ENCODE data around the gene ETV3. TPM values are rescaled to one million over a fixed set of nuclear protein-coding genes. Genes with fewer than 3 reads are reported as not detected.

The ETV3 gene
- total RNA-seq, 4 donors from 2014 or later = 8.6 to 13.4 (median 11.4) TPM

- no peak for TF ChIP-seq POLR2A (IDR thresholded peaks at IDR 0.05)
- TF ChIP-seq, protein P1, sequence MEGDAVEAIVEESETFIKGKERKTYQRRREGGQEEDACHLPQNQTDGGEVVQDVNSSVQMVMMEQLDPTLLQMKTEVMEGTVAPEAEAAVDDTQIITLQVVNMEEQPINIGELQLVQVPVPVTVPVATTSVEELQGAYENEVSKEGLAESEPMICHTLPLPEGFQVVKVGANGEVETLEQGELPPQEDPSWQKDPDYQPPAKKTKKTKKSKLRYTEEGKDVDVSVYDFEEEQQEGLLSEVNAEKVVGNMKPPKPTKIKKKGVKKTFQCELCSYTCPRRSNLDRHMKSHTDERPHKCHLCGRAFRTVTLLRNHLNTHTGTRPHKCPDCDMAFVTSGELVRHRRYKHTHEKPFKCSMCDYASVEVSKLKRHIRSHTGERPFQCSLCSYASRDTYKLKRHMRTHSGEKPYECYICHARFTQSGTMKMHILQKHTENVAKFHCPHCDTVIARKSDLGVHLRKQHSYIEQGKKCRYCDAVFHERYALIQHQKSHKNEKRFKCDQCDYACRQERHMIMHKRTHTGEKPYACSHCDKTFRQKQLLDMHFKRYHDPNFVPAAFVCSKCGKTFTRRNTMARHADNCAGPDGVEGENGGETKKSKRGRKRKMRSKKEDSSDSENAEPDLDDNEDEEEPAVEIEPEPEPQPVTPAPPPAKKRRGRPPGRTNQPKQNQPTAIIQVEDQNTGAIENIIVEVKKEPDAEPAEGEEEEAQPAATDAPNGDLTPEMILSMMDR (IDR thresholded peaks at IDR 0.05 in 4 of 5, conservative IDR thresholded peaks at IDR 0.05 in 1 of 5) = no peak
- Histone ChIP-seq H3K27me3 (peaks cover 17 to 19% (median 19%) of the 10 kb centered on the region in 3 donors), H3K27ac (no peak overlapping the region), H3K4me1 (no peaks in the 10 kb centered on the region), H3K4me3 (no peak overlapping the region), H3K9me3 (no peaks in the 10 kb centered on the region), H3K36me3 (no peaks in the 10 kb centered on the region)
- intact Hi-C loops (cut with DNase I; ENCODE audit: low total_unique reads) = no loop called here
- DNase-seq (no peak), ATAC-seq (no peak)
- in situ Hi-C loops (cut with MboI; ENCODE audit: low sequenced_read_pairs in 4 of 4) = no loop called here
Measured at GRCh38 chr1:157105988-157106812, 32.0 kb downstream of the ETV3 start.

DNA sequence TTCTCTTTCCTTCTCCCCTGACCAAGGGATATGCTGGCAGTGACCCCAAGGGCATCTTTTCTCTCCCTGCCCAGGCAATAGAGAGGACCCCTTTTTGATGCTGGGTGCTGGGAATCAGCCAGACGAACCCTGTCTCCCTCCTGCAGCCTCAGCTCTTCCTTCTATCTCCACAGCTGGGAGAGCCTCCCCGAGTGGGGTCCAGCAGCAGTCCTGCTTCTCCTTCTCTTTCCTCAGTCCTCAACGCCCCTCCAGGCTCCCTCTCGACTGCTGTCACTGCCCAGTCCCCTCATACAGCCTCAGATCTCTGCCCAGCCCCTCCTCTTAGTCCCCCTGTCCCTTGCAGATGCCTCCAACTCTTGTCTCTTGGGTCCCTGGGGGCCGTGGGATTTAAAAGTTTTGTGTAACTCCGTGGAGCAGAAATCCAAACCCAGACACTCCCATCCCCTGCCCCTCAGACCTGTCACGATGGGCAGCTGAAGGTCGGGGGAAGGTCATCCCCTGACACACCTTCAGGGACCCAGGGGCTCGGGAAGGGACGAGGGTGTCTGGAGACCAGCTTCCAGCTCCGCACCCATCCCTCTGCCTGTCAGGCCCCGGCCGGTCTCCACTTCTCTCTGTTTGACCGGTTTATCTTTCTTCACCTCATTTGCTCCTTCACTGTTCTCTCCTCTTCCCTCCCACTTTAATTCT, 32.8 kb downstream of the ETV3 start:
- ATAC-seq (no peak), DNase-seq (no peak)
- H3K9me3 ChIP-seq = no peaks in the 10 kb centered on the region
- in situ Hi-C loops (cut with MboI; ENCODE audit: low sequenced_read_pairs in 4 of 4) = no loop called here
- no peaks in the 10 kb centered on the region for H3K4me1 ChIP-seq
- intact Hi-C loops (cut with DNase I; ENCODE audit: low total_unique reads) = no loop called here
- H3K36me3 ChIP-seq = no peaks in the 10 kb centered on the region
- H3K4me3 ChIP-seq = no peak overlapping the region
- peaks cover 17 to 19% (median 19%) of the 10 kb centered on the region in 3 donors for H3K27me3 ChIP-seq
- TF ChIP-seq, protein P1 (IDR thresholded peaks at IDR 0.05 in 4 of 5, conservative IDR thresholded peaks at IDR 0.05 in 1 of 5) = no peak
- TF ChIP-seq POLR2A (IDR thresholded peaks at IDR 0.05) = no peak
- H3K27ac ChIP-seq = no peak overlapping the region

GRCh38 chr1:157104598-157105293, 33.4 kb downstream of the ETV3 start:
- in situ Hi-C loops (cut with MboI; ENCODE audit: low sequenced_read_pairs in 4 of 4) = no loop called here
- no peak for DNase-seq

DNA sequence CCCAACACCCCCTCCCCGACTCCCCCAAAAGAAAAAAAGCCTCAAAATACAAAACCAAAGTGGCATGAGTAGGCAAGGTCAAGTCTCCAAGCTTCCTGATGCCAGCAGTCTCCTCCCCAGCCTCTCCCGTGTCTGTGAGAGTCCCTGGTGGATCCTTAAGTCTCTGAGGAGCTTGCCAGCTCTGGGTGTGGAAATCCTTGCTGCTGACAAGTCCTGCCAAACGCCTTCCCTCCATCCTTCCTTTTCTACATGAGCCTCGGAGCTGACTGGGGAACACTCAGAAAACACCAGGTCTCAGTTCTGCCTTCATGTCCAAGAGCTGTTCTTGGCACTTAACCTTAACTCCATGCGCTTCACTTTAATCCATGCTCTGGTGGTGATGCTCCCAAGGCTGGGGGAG, 34.9 kb downstream of the ETV3 start:
- H3K9me3 ChIP-seq = no peaks in the 10 kb centered on the region
- H3K4me1 ChIP-seq = no peaks in the 10 kb centered on the region
- no peaks in the 10 kb centered on the region for H3K36me3 ChIP-seq
- no peak for DNase-seq
- no peak overlapping the region for H3K27ac ChIP-seq
- intact Hi-C loops (cut with DNase I; ENCODE audit: low total_unique reads) (no loop called here), in situ Hi-C loops (cut with MboI; ENCODE audit: low sequenced_read_pairs in 4 of 4) (no loop called here)
- ATAC-seq = no peak
- no peak for TF ChIP-seq POLR2A (IDR thresholded peaks at IDR 0.05)
- TF ChIP-seq, protein P1 (IDR thresholded peaks at IDR 0.05 in 4 of 5, conservative IDR thresholded peaks at IDR 0.05 in 1 of 5) = no peak
- no peak overlapping the region for H3K4me3 ChIP-seq
- H3K27me3 ChIP-seq = peaks cover 10 to 17% (median 11%) of the 10 kb centered on the region in 3 donors

More at GRCh38 chr1:157104598-157105293, 33.4 kb downstream of the ETV3 start:
- Histone ChIP-seq H3K27ac (no peak overlapping the region), H3K4me3 (no peak overlapping the region), H3K27me3 (peaks cover 17 to 19% (median 19%) of the 10 kb centered on the region in 3 donors), H3K4me1 (no peaks in the 10 kb centered on the region), H3K36me3 (no peaks in the 10 kb centered on the region), H3K9me3 (no peaks in the 10 kb centered on the region)
- TF ChIP-seq, protein P1 (IDR thresholded peaks at IDR 0.05 in 4 of 5, conservative IDR thresholded peaks at IDR 0.05 in 1 of 5) = no peak
- no peak for TF ChIP-seq POLR2A (IDR thresholded peaks at IDR 0.05)
- ATAC-seq = no peak
- intact Hi-C loops (cut with DNase I; ENCODE audit: low total_unique reads) = no loop called here

Data from gastrocnemius medialis (tissue), 4 donors.